ENCODE results near the gene HMG20B. TPM values are rescaled to one million over a fixed set of nuclear protein-coding genes. Genes with fewer than 3 reads are reported as not detected.

Gene HMG20B
- total RNA-seq, 1 donor from 2014 or later = 51.0 TPM

DNA sequence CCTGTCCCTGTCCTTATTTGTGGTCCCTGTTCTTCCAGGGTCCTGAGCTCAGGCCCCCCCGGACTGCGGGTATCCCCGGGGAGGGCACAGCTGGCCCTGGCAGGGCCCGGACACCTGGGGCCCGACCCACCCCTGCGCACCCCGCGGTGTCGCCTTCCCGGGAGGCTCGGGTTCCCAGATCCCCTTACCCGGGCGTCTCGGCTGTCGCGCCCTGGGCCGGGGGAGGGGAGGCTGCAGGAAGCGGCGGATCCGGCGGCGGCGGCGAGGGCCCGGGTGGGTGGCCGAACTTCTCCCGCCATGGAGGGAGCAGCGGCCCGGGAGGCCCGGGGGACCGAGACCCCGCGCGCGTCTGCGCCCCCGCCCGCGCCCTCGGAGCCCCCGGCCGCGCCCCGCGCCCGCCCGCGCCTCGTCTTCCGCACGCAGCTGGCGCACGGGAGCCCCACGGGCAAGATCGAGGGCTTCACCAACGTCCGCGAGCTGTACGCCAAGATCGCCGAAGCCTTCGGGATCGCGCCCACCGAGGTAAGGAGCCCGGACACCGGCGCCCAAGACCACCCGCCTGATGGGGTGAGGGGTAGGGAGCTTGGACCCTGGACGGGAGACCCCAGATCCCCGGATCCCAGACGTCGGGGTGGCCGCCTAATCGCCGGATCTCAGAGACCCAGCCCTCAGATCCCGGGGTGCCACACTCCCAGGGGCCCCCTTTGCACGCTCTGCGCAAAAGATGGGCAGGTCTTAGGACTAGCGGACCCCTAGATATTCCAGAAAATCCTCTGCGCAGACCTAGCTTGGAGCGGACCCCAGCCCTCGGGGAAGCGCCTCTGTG is 12.8 kb downstream of the HMG20B start, which contains the start of gene GIPC3:
Gene GIPC3 (plus strand): TSS at position 178 of the 826 bp plus-strand sequence. CDS start 120 bp downstream, at position 298.
- Mint-ChIP-seq H3K27ac (no peak within 1 kb of the TSS), H3K4me1 (no peaks in the 10 kb centered on the region), H3K4me3 (peak within 1 kb of the TSS; percentile 48), H3K27me3 (peaks cover 2% of the 10 kb centered on the region), H3K9me3 (no peaks in the 10 kb centered on the region), H3K36me3 (ENCODE audit: low read depth) (no peaks in the 10 kb centered on the region)
- DNase-seq = peak; percentile 26
- intact Hi-C loops (cut with micrococcal nuclease) = loop anchor here (1.0 kb wide), 2 partner anchors 33 to 121 kb away; no protein-coding TSS in a partner anchor
- ChIA-PET CTCF (interaction anchor here (1.1 to 3.1 kb wide), 5 partner anchors 28 to 121 kb away, joined by 3 to 15 read pairs (median 3); partner anchors contain the start of gene MFSD12), POLR2A (no interaction called here)
- peak; percentile 25 for ATAC-seq (ENCODE audit: low read depth)
- TF ChIP-seq, protein P1, sequence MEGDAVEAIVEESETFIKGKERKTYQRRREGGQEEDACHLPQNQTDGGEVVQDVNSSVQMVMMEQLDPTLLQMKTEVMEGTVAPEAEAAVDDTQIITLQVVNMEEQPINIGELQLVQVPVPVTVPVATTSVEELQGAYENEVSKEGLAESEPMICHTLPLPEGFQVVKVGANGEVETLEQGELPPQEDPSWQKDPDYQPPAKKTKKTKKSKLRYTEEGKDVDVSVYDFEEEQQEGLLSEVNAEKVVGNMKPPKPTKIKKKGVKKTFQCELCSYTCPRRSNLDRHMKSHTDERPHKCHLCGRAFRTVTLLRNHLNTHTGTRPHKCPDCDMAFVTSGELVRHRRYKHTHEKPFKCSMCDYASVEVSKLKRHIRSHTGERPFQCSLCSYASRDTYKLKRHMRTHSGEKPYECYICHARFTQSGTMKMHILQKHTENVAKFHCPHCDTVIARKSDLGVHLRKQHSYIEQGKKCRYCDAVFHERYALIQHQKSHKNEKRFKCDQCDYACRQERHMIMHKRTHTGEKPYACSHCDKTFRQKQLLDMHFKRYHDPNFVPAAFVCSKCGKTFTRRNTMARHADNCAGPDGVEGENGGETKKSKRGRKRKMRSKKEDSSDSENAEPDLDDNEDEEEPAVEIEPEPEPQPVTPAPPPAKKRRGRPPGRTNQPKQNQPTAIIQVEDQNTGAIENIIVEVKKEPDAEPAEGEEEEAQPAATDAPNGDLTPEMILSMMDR (IDR thresholded peaks at IDR 0.05) = no peak

DNA sequence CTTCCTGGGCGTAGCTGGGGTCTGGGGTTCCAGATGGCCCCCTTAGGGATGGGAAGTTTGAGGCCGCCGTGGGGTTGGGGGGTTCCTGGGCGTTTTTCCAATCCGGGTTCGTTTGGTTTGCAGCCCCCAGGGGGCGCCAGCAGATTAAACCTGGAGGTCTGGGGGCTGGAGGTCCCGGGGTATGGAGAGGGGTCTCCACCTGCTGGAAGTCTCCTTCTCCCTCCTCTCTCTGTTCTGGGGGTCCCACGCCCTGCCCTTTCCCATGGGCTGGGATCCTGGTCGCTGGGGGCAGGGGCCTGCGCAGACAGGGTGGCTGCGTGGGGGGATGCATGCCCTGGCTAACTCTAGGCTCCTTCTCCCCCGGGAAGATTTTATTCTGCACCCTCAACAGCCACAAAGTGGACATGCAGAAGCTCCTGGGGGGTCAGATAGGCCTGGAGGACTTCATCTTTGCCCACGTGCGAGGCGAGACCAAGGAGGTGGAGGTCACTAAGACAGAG is 13.4 kb downstream of the HMG20B start:
- peak; percentile 45 for ATAC-seq (ENCODE audit: low read depth)

DNA sequence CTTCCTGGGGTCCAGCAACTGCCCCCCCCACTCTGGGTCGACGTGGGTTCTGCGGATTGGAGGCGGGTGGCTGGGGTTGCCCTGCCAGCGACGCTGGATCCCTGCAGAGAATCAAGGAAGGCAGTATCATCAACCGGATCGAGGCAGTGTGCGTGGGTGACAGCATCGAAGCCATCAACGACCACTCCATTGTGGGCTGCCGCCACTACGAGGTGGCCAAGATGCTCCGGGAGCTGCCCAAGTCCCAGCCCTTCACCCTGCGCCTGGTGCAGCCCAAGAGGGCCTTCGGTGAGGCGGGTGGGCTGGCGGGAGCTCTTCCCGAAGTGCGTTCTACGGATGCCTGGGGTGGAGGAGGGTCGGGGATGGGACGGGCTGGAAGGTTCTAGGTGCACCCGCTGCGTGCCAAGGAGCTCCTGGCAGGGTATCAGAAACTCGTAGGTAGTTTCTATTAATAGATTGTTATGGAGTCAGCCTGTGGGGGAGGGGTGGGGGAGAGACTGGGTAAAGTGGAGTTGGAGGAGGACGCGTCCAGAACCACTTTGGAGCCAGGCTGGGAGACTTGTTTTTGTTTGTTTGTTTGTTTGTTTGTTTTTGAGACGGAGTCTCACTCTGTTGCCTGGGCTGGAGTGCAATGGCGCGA is 14.1 kb downstream of the HMG20B start:
- no peak for ATAC-seq (ENCODE audit: low read depth)
- peaks cover 2% of the 10 kb centered on the region for H3K27me3 Mint-ChIP-seq
- H3K27ac Mint-ChIP-seq = no peak overlapping the region
- no peaks in the 10 kb centered on the region for H3K36me3 Mint-ChIP-seq (ENCODE audit: low read depth)
- ChIA-PET POLR2A (interaction anchor here (0.7 kb wide), 1 partner anchor 29 kb away, joined by 3 read pairs; no protein-coding TSS in a partner anchor), CTCF (interaction anchor here (3.1 kb wide), 1 partner anchor 41 kb away, joined by 15 read pairs; no protein-coding TSS in a partner anchor)
- H3K4me3 Mint-ChIP-seq = no peak overlapping the region
- TF ChIP-seq, protein P1 (IDR thresholded peaks at IDR 0.05) = no peak
- intact Hi-C loops (cut with micrococcal nuclease) = loop anchor here (1.0 kb wide), 2 partner anchors 31 to 119 kb away; no protein-coding TSS in a partner anchor
- DNase-seq = no peak
- no peaks in the 10 kb centered on the region for H3K9me3 Mint-ChIP-seq
- H3K4me1 Mint-ChIP-seq = no peaks in the 10 kb centered on the region

More for the DNA sequence above, 13.4 kb downstream of the HMG20B start:
- Mint-ChIP-seq H3K27me3 (peaks cover 2% of the 10 kb centered on the region), H3K4me1 (no peaks in the 10 kb centered on the region), H3K4me3 (peak overlapping the region; percentile 48), H3K27ac (no peak overlapping the region), H3K9me3 (no peaks in the 10 kb centered on the region), H3K36me3 (ENCODE audit: low read depth) (no peaks in the 10 kb centered on the region)
- peak; percentile 46 for DNase-seq
- ChIA-PET CTCF (interaction anchor here (1.1 to 3.1 kb wide), 3 partner anchors 33 to 121 kb away, joined by 3 to 15 read pairs (median 5); no protein-coding TSS in a partner anchor), POLR2A (interaction anchor here (0.7 kb wide), 1 partner anchor 28 kb away, joined by 3 read pairs; no protein-coding TSS in a partner anchor)
- intact Hi-C loops (cut with micrococcal nuclease) = loop anchor here (1.0 kb wide), 2 partner anchors 32 to 120 kb away; no protein-coding TSS in a partner anchor
- TF ChIP-seq, protein P1 (IDR thresholded peaks at IDR 0.05) = peak; percentile 45

DNA sequence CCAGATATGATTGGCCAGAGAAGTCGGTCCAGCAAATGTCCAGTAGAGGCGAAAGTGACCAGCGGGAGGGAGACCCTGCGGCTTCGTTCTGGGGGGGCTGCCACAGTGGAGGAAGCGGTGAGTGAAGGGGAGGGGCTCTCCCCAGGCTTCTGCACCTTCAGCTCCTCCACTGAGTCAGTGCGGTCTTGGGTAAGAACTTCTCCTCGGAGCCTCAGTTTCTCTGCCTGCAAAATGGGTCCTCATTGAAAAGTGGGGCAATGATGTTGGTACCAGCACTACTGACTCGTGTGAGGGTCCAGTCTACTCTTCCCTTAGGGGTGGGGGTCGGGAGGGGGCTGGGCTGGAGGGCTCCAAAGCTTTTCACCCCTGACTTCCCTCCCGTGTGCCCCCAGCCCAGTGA is 16.7 kb downstream of the HMG20B start:
- no peaks in the 10 kb centered on the region for H3K4me1 Mint-ChIP-seq
- no peaks in the 10 kb centered on the region for H3K27me3 Mint-ChIP-seq
- TF ChIP-seq, protein P1 (IDR thresholded peaks at IDR 0.05) = no peak
- ChIA-PET CTCF (no interaction called here), POLR2A (no interaction called here)
- no peaks in the 10 kb centered on the region for H3K36me3 Mint-ChIP-seq (ENCODE audit: low read depth)
- H3K4me3 Mint-ChIP-seq = no peak overlapping the region
- ATAC-seq (ENCODE audit: low read depth) = no peak
- no peak overlapping the region for H3K27ac Mint-ChIP-seq
- intact Hi-C loops (cut with micrococcal nuclease) = no loop called here
- no peak for DNase-seq
- no peaks in the 10 kb centered on the region for H3K9me3 Mint-ChIP-seq

Measured in activated B cell treated with CpG ODN at 0.5 μM for 24 hours (primary cell).